ENCODE data around the gene OVOL2.

- TF ChIP-seq GATA2 (IDR thresholded peaks at IDR 0.05; ENCODE audit: low read depth, low read length) (no peak), GATA3 (IDR thresholded peaks at IDR 0.05; ENCODE audit: low read depth, low read length) (no peak)
These were observed 43.3 kb downstream of the OVOL2 start for GRCh38 chr20:18014411-18014810.
